Measurements from ENCODE around the gene ITGA11. TPM values are rescaled to one million over a fixed set of nuclear protein-coding genes. Genes with fewer than 3 reads are reported as not detected.

Gene ITGA11
- total RNA-seq, 4 donors from 2014 or later, result 0.48 to 10.6 (median 2.6) TPM

DNA sequence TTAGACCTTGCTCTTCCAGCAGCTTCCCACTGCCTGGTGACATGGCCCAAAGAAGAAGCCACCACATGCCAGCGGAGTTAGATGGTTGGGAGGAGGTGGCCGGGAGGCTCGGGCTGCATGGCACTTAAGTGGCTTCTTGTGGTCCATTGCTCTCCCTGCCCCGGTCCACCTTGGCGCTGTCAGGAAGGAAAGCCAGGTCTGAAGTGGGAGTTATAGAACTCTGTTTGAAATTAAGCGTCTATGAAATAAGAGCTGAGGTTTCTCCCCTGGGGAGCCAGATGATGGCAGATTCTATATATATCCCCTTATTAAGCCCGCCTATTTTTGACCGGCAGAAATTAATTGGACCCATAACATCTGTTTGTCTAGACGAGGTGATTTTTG lies 61.2 kb downstream of the ITGA11 start:
- DNase-seq (ENCODE audit: low spot score) (no peak), ATAC-seq (ENCODE audit: low FRiP score) (no peak)
- TF ChIP-seq, protein P1, sequence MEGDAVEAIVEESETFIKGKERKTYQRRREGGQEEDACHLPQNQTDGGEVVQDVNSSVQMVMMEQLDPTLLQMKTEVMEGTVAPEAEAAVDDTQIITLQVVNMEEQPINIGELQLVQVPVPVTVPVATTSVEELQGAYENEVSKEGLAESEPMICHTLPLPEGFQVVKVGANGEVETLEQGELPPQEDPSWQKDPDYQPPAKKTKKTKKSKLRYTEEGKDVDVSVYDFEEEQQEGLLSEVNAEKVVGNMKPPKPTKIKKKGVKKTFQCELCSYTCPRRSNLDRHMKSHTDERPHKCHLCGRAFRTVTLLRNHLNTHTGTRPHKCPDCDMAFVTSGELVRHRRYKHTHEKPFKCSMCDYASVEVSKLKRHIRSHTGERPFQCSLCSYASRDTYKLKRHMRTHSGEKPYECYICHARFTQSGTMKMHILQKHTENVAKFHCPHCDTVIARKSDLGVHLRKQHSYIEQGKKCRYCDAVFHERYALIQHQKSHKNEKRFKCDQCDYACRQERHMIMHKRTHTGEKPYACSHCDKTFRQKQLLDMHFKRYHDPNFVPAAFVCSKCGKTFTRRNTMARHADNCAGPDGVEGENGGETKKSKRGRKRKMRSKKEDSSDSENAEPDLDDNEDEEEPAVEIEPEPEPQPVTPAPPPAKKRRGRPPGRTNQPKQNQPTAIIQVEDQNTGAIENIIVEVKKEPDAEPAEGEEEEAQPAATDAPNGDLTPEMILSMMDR (IDR thresholded peaks at IDR 0.05), result no peak

DNA sequence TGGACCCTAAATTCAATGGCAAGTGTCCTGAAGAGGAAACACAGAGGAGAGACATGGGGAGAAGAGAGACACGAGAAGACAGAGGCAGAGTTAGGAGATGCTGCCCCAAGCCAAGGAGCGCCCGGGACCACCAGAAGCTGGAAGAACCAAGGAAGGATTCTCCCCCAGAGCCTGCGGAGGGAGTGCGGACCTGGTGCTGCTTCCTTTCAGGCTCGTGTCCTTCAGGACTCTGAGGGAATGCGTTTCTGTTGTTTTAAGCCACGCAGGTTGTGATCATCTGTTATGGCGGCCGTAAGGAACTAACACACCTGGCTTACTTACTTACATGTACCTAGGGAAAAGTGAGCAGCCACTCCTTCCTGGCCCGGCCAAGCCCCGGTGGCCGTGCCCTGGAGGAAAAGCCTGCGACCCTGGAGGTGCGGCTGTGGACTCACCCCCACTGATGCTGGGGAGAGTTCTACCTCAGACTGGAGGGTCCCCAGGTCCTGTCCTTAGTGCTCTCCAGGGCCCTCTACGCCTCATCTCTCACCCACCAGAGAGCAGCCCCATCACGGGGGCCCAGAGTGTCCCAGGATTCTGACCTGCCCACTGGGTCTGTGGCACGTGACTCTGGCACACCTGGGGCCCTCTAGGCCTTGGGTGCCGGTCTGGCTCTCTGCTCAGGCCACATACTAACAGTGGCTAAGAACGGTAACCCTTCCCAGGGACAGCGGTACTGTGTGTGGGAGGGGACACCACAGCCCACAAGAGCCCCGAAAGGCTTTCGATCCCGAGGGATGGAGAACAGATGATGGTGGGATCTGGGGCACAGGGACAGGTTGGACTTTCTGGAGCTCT lies 61.8 kb downstream of the ITGA11 start:
- DNase-seq (ENCODE audit: low spot score), result no peak
- ATAC-seq (ENCODE audit: low FRiP score), result no peak
- TF ChIP-seq, protein P1 (IDR thresholded peaks at IDR 0.05), result no peak

DNA sequence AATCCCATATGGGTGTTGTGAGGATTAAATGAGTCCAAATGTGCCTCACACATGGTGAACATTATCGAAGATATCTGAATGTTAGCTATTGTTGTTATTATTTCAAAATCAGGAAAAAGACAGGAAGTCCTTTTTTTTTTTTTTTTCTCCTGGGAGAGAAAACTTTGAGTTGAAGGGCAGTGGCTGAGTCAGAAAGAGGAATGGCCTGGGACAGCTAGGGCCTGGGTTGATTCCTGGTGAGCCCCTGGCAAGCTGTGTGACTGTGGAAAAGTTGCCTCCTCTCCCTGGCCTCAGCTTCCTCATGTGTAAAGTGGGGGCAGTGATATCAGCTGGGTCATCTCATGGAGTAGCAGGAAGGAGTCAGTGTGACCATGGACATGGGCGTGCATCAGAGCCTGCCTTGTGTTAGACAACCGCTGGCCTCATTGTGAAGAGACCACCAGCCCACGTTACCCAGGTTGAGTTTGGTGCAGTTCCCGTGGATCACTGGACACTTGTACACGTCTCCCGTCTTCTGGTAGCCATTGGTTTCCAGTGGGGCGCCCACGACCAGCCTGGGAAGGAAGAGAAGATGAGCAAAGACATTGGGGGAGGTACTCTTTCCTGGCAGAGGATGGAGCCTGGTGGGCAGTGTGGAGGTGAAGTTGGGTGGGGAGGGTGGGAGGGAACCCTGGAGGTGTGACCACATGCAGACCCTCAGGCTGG lies 63.1 kb downstream of the ITGA11 start:
- TF ChIP-seq, protein P1 (IDR thresholded peaks at IDR 0.05), result no peak
- ATAC-seq (ENCODE audit: low FRiP score), result no peak
- DNase-seq (ENCODE audit: low spot score), result no peak

DNA sequence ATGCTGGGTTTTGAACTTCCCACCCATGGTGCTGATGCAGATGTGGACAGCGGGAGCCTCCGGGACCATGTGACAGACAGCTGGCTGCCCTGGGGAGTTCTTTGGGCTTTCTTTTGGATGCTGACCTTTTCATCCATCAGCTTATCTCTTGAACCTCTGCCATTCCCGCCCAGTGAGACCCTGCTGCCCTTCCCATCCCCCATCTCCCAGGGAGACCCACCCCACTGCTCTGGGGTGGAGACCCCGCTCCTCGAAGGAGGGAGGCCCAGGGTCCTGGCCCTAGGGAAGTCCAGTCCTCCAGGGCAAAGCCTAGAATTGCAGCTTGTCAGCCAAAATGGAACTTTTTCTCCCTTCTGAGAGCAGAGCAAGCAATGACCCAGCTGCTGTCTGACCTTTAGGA lies 64.0 kb downstream of the ITGA11 start:
- TF ChIP-seq, protein P1 (IDR thresholded peaks at IDR 0.05), result no peak
- no peak for DNase-seq (ENCODE audit: low spot score)
- ATAC-seq (ENCODE audit: low FRiP score), result no peak

DNA sequence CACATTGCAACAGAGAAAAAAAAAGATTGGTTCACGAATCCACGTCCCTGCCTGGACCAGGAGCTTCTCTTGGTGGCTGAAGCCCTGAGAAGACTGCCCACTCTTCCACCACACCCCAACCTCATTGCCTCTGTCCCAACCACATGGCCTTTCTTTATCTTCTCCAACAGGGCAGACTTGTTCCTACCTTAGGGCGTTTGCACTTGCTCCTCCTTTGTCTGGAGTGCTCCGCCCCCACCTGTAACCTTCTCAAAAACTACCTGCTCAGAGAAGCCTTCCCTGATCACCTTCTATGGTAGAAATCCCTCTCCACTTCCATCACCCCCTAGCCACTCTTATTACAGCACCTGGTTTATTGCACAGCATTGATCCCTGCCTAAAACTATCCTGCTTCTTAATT lies 64.7 kb downstream of the ITGA11 start:
- TF ChIP-seq, protein P1 (IDR thresholded peaks at IDR 0.05), result no peak
- ATAC-seq (ENCODE audit: low FRiP score), result no peak
- DNase-seq (ENCODE audit: low spot score), result no peak

DNA sequence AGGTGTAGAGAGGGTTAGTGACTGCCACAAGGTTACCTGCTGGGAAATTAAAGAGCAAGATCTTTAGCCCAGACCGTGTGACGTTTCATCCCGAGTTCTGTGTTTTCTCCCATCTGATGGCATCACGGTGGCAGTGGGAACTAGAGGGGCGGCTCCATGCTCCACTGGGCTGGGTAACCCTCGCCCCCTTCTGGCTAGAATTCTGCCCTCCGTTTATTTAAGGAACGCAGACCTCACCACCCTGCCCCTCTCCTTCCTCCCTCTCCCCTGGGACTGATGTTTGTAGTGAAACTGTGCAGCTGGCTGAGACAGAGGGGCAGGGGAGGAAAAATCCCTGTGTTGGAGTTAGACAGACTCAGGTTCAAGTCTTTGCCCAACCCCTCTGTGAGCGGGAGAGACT lies 65.6 kb downstream of the ITGA11 start:
- no peak for ATAC-seq (ENCODE audit: low FRiP score)

More for the DNA sequence above, 65.6 kb downstream of the ITGA11 start:
- TF ChIP-seq, protein P1 (IDR thresholded peaks at IDR 0.05), result no peak
- no peak for DNase-seq (ENCODE audit: low spot score)

All from omental fat pad (tissue), 4 donors.